OCI-LY3 (cell line): ENCODE data around the gene ITIH3.

Source experiments
- H2AFZ ChIP-seq: fragments of 200-600, 300-600 bp; shearing (Covaris generic); 2 replicates; pipeline ENCODE4 v1.6.0; 2014; ENCODE audit warnings: antibody characterized with exemption, low read depth, low read length
- H3K27ac ChIP-seq: fragments of 200-600, 300-600 bp; sonication (generic); 2 replicates; pipeline ENCODE4 v1.5.1; 2014; ENCODE audit warnings: mild to moderate bottlenecking, low read length, moderate library complexity, mixed read lengths
- H3K27me3 ChIP-seq: fragments of 200-600, 300-600 bp; sonication (generic); 2 replicates; pipeline ENCODE4 v1.6.1; 2014; ENCODE audit warnings: low read depth, low read length, mixed read lengths
- H3K36me3 ChIP-seq: fragments of 200-600, 300-600 bp; sonication (generic); replicated peaks from 2 replicates; pipeline ENCODE3; 2014; ENCODE audit warnings: low read depth, low read length, mixed read lengths
- H3K4me1 ChIP-seq: fragments of 300-600, 200-600 bp; sonication (generic); 2 replicates; pipeline ENCODE4 v1.6.1; 2014; ENCODE audit warnings: low read length, mixed read lengths
- H3K4me2 ChIP-seq: fragments of 200-600, 300-600 bp; sonication (generic); 2 replicates; pipeline ENCODE4 v1.6.1; 2014; ENCODE audit warnings: low read length, mixed read lengths
- H3K4me3 ChIP-seq: fragments of 300-600, 200-600 bp; sonication (generic); 2 replicates; pipeline ENCODE4 v1.5.1; 2014; ENCODE audit warnings: antibody characterized with exemption, mild to moderate bottlenecking, low read length, moderate library complexity
- H3K79me2 ChIP-seq: fragments of 300-600, 200-600 bp; shearing (Covaris generic); 2 replicates; pipeline ENCODE4 v1.6.1; 2014; ENCODE audit warnings: mild to moderate bottlenecking, low read length, mixed read lengths
- H3K9ac ChIP-seq: fragments of 300-600, 200-600 bp; shearing (Covaris generic); 2 replicates; pipeline ENCODE4 v1.6.0; 2014; ENCODE audit warnings: mild to moderate bottlenecking, low read length, moderate library complexity
- H3K9me3 ChIP-seq: fragments of 200-600, 300-600 bp; shearing (Covaris generic); 2 replicates; pipeline ENCODE4 v1.6.1; 2014; ENCODE audit warnings: low read length, mixed read lengths; ENCODE audit not compliant: insufficient read depth
- H4K20me1 ChIP-seq: fragments of 200-600, 300-600 bp; sonication (generic); 2 replicates; pipeline ENCODE4 v1.6.1; 2016; ENCODE audit warnings: low read length, mixed read lengths; ENCODE audit not compliant: insufficient read depth
- EZH2phosphoT487 ChIP-seq: fragments of 200-600 bp; shearing (Covaris generic); IDR thresholded peaks from 2 replicates; pipeline ENCODE4 v1.6.1; 2018; ENCODE audit warnings: antibody characterized with exemption, mixed run types, low read depth
- TF ChIP-seq, protein P1 (sequence below): fragments of 200-600, 300-600 bp; sonication (generic); IDR thresholded peaks from 2 replicates; pipeline ENCODE4 v1.5.1; 2014; ENCODE audit warnings: antibody characterized with exemption, low read length, low read depth

Gene ITIH3

DNA sequence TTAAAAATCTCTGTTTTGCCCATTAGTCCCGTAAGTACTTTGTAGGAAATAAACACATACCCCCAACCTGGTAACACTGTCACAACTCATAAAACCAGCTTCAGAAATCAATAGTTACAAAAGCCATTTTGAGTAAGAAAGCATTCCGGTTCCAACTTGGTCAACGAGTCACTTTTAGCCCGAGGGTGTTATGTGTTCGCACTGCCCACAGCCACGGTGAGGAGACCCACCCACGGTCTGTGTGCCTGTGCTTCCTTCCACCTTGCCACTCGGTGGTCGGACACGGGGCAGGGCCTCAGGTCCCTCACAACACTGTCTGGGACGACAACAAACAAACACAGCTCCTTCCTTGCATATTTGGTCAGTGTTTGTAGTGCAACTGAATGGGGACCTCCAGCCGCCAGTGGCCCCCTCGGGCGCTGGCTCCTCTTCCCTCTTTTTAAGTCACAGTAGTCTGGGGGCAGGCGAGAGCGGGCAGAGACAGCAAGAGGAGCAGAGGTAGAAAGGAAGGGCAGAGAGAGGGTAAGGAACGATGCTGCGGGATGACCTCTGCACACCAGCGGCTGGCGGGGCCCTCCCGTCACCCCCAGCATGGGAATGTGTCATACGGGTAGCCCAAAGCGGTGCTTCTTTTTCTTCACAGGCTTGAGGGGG, 45.4 kb downstream of the ITIH3 start:
- Histone ChIP-seq H3K9me3 (no peaks in the 10 kb centered on the region), H3K4me2 (no peak overlapping the region), H3K27ac (no peak overlapping the region), H4K20me1 (no peaks in the 10 kb centered on the region), H3K79me2 (no peaks in the 10 kb centered on the region), H2AFZ (no peak overlapping the region), H3K4me1 (peaks cover 11% of the 10 kb centered on the region), H3K36me3 (no peaks in the 10 kb centered on the region), H3K9ac (no peak overlapping the region), H3K27me3 (no peaks in the 10 kb centered on the region), H3K4me3 (no peak overlapping the region)
- TF ChIP-seq, protein P1, sequence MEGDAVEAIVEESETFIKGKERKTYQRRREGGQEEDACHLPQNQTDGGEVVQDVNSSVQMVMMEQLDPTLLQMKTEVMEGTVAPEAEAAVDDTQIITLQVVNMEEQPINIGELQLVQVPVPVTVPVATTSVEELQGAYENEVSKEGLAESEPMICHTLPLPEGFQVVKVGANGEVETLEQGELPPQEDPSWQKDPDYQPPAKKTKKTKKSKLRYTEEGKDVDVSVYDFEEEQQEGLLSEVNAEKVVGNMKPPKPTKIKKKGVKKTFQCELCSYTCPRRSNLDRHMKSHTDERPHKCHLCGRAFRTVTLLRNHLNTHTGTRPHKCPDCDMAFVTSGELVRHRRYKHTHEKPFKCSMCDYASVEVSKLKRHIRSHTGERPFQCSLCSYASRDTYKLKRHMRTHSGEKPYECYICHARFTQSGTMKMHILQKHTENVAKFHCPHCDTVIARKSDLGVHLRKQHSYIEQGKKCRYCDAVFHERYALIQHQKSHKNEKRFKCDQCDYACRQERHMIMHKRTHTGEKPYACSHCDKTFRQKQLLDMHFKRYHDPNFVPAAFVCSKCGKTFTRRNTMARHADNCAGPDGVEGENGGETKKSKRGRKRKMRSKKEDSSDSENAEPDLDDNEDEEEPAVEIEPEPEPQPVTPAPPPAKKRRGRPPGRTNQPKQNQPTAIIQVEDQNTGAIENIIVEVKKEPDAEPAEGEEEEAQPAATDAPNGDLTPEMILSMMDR, result no peak
- no peak for TF ChIP-seq EZH2phosphoT487

DNA sequence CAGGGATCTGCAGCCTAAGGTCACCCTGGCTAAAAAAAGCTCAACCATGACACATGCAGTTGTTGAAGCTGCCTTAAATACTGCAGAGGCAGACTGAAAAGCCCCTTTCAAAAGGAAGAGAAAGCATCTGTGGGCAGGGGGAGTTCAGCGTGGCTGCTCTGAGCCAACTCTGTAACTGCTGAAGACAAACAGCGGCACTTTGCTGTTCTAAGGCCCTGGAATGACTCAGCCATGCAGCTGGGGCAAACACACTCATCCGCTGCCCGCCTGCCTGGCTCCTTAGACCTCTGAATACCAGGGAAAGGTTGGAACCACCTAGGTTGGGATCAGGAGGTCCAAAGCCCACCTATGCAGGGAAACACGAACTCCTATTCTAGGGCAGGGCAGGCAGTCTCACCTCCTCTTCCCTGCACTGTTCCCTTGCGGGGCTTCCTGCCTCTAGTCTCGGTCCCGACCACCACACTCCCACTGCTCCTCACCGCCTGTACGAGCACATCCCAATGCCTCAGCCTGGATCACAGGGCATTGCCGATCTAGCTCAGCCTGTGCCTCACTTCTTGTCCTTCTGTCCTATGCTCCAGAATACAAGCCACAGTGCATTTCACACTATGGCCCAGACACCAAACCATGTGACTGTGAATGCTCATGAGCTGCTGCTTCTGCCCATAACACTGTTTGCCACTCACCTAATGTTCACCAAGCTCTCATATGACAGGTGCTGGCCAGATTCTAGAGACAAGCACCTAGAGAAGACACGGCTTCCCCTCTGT, 46.8 kb downstream of the ITIH3 start:
- peak overlapping the region; percentile 44 for H3K4me2 ChIP-seq
- H3K4me1 ChIP-seq, result peaks cover 11% of the 10 kb centered on the region
- no peak overlapping the region for H3K9ac ChIP-seq
- H3K4me3 ChIP-seq, result no peak overlapping the region
- H3K27ac ChIP-seq, result peak overlapping the region; percentile 46
- H3K79me2 ChIP-seq, result no peaks in the 10 kb centered on the region
- H3K36me3 ChIP-seq, result no peaks in the 10 kb centered on the region
- no peaks in the 10 kb centered on the region for H4K20me1 ChIP-seq
- TF ChIP-seq, protein P1, result no peak
- TF ChIP-seq EZH2phosphoT487, result no peak
- H3K9me3 ChIP-seq, result no peaks in the 10 kb centered on the region
- H3K27me3 ChIP-seq, result no peaks in the 10 kb centered on the region
- H2AFZ ChIP-seq, result no peak overlapping the region

DNA sequence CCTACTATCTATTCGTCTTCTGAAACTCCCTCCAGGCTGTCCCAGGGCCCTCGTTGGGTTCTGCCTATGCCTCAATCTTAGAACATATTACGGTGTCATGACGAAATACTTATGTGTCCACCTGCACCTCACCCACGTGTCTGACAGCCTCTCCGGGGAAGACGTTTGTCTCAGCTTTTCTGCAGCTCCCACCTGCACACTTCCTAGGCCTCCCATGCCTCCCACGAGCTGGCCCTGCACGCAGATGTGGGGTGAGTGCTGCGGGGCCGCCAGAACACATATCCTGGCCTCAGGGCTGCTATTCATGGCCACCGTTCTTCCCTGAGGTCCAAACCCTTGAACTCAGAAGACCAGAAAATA, 47.4 kb downstream of the ITIH3 start:
- TF ChIP-seq, protein P1, result no peak
- no peak for TF ChIP-seq EZH2phosphoT487
- Histone ChIP-seq H4K20me1 (no peaks in the 10 kb centered on the region), H3K27me3 (no peaks in the 10 kb centered on the region), H3K4me3 (no peak overlapping the region), H3K4me2 (no peak overlapping the region), H3K9ac (no peak overlapping the region), H3K79me2 (no peaks in the 10 kb centered on the region), H3K9me3 (no peaks in the 10 kb centered on the region), H3K27ac (no peak overlapping the region), H3K36me3 (no peaks in the 10 kb centered on the region), H2AFZ (no peak overlapping the region), H3K4me1 (peaks cover 11% of the 10 kb centered on the region)

DNA sequence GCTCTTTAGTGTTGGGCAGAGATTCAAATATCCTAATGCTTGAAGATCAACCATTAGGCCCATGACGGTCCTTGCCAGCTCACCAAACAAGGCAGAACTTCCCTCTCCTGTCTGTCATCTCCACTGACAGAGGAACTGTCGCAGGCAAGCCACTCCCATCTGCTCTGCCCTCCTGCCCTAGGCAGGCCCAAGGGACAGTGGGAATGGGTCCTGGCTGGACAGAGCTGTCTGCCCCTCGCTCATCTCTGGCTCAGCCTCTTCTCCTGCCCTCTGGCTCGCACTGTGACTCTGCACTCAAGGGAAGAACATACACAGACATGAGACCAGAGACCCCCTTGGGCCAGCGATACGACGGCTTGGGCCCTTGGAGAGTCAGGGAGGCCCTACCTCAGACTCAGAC, 47.8 kb downstream of the ITIH3 start:
- Histone ChIP-seq H3K27ac (no peak overlapping the region), H3K79me2 (no peaks in the 10 kb centered on the region), H2AFZ (no peak overlapping the region), H3K4me1 (peaks cover 11% of the 10 kb centered on the region), H3K27me3 (no peaks in the 10 kb centered on the region), H3K36me3 (no peaks in the 10 kb centered on the region), H4K20me1 (no peaks in the 10 kb centered on the region), H3K9me3 (no peaks in the 10 kb centered on the region), H3K4me2 (no peak overlapping the region), H3K9ac (no peak overlapping the region), H3K4me3 (no peak overlapping the region)
- no peak for TF ChIP-seq EZH2phosphoT487
- TF ChIP-seq, protein P1, result no peak
